WI38 (cell line): ENCODE measurements around the gene C22orf31.

Source experiments
- H3K4me3 ChIP-seq: 2 replicates; pipeline ENCODE4 v1.5.1; 2011; ENCODE audit warnings: low read depth, mild to moderate bottlenecking, control low read depth, low read length
- TF ChIP-seq, protein P1 (sequence below): IDR thresholded peaks from 2 replicates; pipeline ENCODE4 v1.5.1; 2012; ENCODE audit warnings: low read depth, mild to moderate bottlenecking, control low read depth, low read length

Gene C22orf31

DNA sequence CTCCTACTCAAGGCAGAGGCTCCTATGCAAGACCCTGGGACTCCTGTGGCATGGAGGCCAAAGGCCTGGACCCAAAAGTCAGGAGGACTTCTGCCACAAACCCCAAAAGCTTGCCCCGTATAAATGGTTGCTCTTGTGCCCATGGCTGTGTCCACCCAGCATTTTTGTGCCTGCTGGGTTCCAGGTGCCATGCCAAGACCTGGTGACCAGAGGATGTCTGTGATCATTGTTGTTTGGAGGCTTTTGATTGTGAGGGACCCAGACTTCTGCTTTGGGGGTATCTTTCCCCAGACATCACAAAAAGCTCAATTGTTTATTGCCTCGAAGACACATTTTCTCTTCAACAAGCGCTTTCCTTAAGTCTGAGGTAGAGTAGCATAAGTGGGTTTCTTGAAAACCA lies 35.1 kb downstream of the C22orf31 start:
- TF ChIP-seq, protein P1, sequence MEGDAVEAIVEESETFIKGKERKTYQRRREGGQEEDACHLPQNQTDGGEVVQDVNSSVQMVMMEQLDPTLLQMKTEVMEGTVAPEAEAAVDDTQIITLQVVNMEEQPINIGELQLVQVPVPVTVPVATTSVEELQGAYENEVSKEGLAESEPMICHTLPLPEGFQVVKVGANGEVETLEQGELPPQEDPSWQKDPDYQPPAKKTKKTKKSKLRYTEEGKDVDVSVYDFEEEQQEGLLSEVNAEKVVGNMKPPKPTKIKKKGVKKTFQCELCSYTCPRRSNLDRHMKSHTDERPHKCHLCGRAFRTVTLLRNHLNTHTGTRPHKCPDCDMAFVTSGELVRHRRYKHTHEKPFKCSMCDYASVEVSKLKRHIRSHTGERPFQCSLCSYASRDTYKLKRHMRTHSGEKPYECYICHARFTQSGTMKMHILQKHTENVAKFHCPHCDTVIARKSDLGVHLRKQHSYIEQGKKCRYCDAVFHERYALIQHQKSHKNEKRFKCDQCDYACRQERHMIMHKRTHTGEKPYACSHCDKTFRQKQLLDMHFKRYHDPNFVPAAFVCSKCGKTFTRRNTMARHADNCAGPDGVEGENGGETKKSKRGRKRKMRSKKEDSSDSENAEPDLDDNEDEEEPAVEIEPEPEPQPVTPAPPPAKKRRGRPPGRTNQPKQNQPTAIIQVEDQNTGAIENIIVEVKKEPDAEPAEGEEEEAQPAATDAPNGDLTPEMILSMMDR, result no peak
- H3K4me3 ChIP-seq, result no peak overlapping the region

DNA sequence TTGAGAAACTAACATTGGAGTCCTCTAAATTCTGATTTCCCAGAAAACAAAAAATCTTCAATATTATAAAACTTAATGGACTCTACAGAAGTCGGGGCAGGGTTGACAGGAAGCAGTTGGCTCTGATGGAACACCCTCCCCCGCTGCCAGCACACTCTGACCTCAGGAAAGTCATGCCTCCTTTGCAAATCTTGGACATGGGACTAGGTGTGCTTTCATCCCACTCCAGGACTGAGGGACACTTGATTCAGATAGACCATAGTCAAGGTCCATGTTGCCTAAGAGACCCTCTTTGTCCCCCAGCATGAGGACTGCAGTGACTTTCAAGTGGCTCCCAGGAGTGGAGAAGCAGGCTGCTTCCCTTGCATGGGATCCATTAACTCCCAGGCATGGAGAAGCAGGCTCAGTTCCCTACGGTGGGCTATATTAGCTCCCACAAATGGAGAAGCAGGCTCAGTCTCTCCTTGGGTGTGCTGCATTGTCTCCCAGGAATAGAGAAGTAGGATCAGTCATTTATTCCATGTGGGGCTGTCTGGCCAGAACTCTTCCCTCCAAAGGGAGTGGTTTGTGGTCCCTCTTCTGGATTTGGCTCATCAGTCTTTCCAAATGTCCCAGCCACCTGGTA lies 38.3 kb downstream of the C22orf31 start:
- TF ChIP-seq, protein P1, result no peak
- no peak overlapping the region for H3K4me3 ChIP-seq

DNA sequence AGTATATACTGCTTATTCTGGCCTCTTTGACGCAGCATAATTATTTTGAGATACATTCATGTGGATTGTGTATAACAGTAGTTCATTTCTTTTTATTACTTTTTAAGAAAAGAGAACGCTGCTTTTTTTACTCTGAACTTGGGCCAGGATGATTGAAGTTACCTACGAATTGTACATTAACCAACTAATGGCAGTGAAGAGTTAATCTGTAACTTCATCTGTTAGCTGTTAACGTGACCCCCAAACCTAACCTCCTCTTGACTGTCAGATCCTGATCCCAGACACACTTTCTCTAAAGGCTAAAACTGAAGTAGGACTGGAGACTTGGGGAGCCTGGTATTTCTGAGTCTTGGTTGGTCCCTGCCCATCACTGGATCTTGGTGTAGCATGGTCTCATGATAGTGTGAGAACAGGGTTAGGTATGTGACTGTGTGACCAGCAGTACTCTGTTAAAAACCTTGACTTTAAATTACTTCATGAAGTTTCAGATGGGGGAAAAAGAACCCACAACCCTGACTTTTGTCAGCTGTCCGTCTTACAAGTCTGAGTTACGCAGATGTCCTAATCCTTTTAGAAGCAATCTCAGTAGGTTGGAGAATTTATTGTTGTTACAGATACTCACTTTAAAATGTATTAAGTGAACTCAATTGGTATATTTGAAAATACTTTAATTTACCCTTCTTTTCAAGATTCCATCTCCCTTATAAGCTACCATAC lies 39.4 kb downstream of the C22orf31 start:
- TF ChIP-seq, protein P1, result no peak
- H3K4me3 ChIP-seq, result no peak overlapping the region

DNA sequence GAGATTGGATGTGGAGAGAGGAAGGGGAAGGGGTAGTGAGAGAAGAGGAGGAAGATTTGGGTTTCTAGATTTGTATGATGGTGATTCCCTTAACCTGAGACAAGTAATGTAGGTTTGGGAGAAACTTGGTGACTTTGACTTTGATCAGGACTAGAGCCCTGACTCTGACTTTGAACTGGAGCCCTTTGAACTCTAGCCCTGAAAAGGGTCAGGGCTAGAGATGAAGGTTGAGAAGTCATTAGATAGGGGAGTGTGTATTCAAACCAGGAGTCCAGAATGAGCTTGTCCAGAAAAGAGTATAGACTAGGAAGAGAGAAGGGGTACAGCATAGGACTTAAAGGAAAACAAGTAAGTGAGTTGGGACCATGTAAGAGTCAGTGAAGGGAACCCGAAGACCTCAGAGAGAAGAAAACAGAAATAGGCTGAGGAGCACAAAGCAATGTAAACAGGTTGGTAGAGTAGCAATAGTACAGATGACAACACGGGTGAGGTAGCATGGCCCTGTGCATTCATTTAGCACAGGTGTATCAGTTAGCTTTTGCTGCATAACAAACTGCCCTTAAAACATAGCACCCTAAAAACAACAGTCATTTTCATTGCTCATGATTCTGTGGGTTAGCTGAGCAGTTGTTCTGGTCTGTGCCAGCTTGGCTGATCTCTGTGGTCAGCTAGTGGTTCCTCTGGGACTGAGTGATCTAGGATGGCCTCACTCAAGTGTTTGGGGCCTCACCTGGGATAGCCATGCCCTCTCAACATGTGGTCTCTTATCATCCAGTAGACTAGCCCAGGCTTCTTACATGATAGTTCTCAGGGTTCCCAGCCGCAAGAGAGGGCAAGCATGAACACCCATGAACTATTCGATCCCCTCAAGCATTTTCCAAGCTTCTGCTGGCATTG lies 43.1 kb downstream of the C22orf31 start:
- TF ChIP-seq, protein P1, result no peak

DNA sequence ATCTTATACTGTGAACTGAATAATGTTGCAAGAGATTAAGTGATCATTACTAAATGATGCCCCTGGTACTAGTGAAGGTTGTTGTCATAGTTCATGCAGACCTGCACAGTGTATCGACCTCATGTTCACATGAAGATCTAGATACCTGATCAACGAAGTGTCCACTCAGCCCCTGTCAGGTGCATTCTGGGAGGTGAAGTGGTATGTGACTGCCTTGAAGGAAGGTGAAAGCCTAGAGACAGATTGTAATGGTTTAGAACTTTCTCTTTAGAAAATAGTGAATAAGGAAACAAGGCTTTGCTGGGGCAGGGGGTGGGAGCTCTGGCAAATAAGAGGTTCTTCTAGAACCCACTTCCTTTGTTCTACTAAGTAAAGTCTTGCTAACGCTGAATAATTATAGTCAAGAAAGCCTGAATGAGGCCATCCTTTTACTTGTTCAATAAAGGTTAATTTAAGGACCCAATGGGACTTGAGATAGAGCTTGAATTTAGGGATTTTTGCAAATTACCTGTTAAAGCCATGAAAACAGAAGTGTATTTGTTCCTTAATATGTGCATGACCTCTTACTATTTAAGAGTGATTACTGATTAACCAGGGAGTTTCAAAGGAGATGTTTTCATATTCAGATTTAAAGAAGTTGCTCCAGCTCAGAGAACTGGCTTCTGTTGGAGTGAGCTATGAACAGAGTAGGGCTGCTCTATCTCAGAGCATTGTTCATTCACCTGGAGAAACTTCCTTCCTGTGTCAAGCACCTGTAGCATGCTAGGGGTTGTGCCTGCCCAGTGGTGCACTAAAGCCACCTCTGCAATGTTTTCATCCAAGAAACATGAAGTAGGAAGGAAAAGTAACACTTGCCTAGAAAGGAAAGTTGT lies 45.3 kb downstream of the C22orf31 start:
- TF ChIP-seq, protein P1, result no peak
- no peak overlapping the region for H3K4me3 ChIP-seq

More for the DNA sequence above, 43.1 kb downstream of the C22orf31 start:
- H3K4me3 ChIP-seq, result no peak overlapping the region

DNA sequence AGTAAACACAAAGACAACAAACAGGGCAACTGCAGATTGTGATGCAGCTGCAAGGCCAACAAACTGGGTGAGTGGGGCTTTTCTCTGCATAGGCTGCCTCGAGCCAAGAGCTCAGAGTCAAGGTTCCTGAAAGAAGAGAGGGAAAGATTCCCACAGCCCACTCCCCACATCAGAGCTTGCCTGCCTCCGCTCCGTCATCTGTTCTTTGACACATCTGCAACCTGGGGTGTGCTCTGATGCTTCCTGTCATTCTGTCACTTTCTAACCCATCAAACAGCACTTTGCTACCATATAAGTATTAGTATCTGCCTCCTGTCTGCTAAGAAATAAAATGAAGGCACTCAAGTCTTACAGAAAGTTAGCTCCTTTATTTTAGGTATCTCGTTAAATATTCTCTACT lies 46.9 kb downstream of the C22orf31 start:
- no peak overlapping the region for H3K4me3 ChIP-seq
- TF ChIP-seq, protein P1, result no peak
